HG03175 (cell line): ENCODE measurements around the gene STYX.

ENCODE experiments used
- ATAC-seq: cut with Tn5 transposase; IDR thresholded peaks from one replicate; pipeline ENCODE4 v1.9.1; 2021; ENCODE audit warnings: mild to moderate bottlenecking, moderate library complexity; ENCODE audit not compliant: unreplicated experiment

STYX gene

DNA sequence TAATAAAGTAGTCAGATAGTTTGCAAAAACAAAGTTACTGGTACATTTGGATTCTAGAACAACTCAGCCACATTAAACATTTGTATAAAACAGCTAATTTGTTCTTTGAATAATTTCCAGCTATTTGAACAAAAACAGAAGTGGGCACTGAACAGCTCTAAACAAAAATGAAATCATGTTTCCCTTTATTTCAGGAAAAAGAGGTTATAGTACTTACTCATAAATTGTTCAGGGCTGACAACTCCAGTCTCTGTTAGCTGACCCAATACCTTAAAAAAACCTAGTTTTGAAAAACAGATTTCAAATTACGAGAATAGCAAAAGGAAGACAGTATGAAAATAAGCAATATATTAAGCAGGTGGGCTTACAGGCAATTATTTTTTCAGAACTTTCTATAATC is 53.2 kb downstream of the STYX start:
- ATAC-seq, result no peak

DNA sequence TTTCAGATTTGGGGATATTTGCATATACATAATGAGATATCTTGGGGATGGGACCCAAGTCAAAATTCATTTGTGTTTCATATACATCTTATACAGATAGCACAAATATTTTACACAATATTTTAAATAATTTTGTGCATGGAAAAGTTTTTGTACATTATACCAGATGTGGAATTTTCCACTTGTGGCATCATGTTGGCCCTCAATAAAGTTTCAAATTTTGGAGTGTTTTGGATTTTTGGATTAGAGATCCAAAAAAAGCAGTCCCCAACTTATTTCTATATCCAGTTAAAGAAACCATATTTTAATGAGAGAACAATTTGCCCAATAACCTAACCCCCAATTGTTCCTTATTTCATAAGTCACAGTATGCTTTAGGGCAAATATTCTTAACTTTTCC is 56.9 kb downstream of the STYX start:
- ATAC-seq, result no peak

DNA sequence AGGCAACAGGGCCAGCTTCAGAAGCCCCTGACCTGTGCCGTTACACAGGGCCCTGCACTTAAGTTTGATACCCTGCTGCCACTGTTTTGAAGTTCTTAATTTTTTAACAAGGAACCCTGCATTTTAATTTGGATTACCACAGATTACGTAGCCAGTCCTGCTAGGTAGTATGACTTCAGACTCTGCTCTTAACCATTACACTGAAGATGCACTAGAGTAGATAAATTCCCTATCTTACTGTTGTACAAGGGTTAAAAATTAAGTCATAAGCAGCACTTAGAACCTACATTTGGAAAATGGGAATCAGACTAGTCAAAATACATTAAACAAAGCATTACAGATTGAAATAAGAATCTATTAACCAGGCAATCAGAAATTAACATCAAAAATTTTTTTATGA is 59.2 kb downstream of the STYX start:
- ATAC-seq, result no peak

GRCh38 chr14:52790011-52790755 is 60.2 kb downstream of the STYX start:
- ATAC-seq, result no peak

- peak; percentile 2 for ATAC-seq
Observed at GRCh38 chr14:52790756-52791222, 60.8 kb downstream of the STYX start.

DNA sequence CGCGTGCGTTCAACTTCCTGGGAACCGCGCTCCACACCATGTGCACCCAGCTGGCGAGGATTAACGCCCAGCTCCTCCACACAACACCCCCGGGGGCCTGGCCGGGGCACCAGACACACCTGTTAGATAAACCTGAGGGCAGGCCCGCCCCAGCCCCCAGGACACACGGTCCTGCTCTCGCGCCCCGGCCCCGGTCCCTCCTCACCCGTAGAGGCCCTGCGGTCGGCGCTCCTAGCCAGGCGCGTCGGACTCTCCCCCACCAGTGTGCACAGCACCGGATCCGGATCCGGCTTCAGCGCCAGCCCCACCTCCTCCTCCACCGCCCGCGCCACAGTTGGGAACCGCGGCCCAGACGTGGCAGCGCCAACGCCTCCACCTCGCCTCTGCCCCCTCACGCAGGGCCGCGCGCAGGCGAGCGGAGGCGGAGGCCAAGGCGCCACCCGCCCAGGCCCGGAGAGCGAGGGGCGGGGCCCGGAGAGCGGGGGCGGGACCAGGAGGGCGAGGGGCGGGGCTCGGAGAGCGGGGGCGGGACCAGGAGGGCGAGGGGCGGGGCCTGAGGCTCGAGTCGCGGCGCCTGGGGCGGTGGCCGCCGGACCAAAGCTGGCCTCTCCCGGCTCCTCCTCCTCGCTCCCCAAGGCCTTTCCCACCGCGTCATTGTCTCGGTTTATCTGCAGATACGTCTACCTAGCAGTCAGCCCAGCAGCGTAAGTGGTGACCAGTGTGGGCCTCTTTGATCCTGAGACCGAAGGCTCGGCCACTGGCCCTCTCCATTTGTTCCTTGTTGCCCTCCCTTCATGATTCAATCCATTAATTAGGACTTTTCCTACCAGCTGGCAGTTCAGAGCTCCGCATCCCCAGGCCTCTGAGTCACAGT is 61.5 kb downstream of the STYX start, which contains the start of gene GNPNAT1:
Gene GNPNAT1, minus strand, starts transcription at position 385 of the 874 bp plus-strand sequence. CDS start 6,957 bp downstream, outside the sequence.
- ATAC-seq, result peak; percentile 96

- no peak for ATAC-seq
Observed at GRCh38 chr14:52792097-52792415, 62.1 kb downstream of the STYX start.

DNA sequence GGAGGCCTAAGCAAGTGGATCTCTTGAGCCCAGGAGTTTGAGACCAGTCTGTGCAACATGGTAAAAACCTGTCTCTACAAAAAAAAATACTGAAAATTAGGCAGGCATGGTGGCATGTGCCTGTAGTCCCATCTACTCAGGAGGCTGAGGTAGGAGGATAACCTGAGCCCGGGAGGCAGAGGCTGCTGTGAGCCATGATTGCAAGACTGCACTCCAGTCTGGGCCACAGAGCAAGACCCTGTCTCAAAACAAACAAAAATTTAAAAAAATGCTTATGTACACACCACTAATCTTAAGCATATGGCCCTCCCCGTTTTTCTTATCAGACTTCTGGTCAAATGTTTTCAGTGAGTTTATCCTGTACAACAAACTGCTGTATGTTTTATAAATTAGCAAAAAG is 63.1 kb downstream of the STYX start:
- no peak for ATAC-seq

DNA sequence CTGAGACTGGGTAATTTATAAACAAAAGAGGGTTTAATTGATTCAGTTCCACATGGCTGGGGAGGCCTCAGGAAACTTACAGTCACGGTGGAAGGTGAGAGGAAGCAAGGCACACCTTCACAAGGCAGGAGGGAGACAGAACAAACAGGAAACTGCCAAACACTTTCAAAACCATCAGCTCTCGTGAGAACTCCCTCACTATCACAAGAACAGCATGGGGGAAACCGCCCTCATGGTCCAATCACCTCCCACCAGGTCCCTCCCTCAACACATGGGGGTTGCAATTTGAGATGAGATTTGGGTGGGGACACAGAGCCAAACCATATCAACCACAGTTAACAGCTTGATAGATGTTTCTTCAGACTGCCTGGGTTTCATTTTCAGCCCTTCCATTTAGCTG is 67.7 kb downstream of the STYX start:
- no peak for ATAC-seq

GRCh38 chr14:52798826-52799225 is 68.9 kb downstream of the STYX start:
- ATAC-seq, result no peak

GRCh38 chr14:52801014-52801712 is 71.2 kb downstream of the STYX start:
- ATAC-seq, result no peak

GRCh38 chr14:52802597-52802996 is 72.6 kb downstream of the STYX start:
- ATAC-seq, result no peak

- ATAC-seq, result no peak
Observed at GRCh38 chr14:52806115-52806514, 76.1 kb downstream of the STYX start.

- no peak for ATAC-seq
Observed at GRCh38 chr14:52808101-52808500, 78.1 kb downstream of the STYX start.

DNA sequence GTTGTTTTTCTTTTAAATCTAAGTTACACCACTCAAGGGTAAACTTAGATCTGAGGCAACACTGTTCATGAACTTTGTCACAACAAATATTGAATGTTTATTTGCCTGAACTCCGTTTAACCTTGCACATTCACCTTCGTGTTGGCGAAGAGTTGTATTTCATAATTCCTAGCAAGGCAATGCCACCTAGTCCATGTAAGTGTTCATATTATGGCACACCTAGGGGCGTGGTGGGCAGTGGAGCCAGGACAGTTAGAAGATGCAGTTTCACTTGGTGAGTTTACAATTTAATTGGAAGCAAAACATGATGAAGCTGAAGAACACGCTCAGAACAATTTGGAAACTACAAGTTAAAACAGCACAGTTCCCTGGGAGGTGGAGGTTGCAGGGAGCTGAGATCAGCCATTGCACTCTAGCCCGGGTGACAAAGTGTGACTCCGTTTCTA is 91.9 kb downstream of the STYX start:
- ATAC-seq, result no peak

- ATAC-seq, result no peak
Observed at GRCh38 chr14:52824462-52824861, 94.5 kb downstream of the STYX start.
